ENCODE results near the gene GAA.

GRCh38 chr17:80095844-80096475, 5.4 kb upstream of the GAA start:
- no peak for TF ChIP-seq CTCF (IDR thresholded peaks at IDR 0.05)
- no peak for TF ChIP-seq POLR2A (IDR thresholded peaks at IDR 0.05)
